GM12878 (cell line): ENCODE results near the gene ZNF423.

ENCODE experiments used
- CEBPB ChIP-seq, 2 experiments: fragments of 150-350 bp in 1 of 2; IDR thresholded peaks; 2 replicates each; pipeline ENCODE4 v1.6.1; 2012 to 2014; ENCODE audit warnings: low read depth in 2 of 2, low read length in 2 of 2, borderline replicate concordance in 1 of 2, inconsistent platforms in 1 of 2
- CTCF ChIP-seq, 3 experiments: IDR thresholded peaks in 2 of 3; conservative IDR thresholded peaks in 1 of 3; 2 replicates each; pipeline ENCODE4 v1.5.1; 2011; ENCODE audit warnings: low read depth in 3 of 3, low read length in 3 of 3, mild to moderate bottlenecking in 3 of 3, control low read depth in 2 of 3, moderate library complexity in 2 of 3, inconsistent platforms in 1 of 3, mixed read lengths in 1 of 3; ENCODE audit not compliant: control insufficient read depth in 2 of 3, insufficient read depth in 1 of 3; ENCODE audit errors: extremely low read depth in 1 of 3
- GATAD2B ChIP-seq: fragments of 450-650 bp; conservative IDR thresholded peaks from 2 replicates; pipeline ENCODE4 v1.6.1; 2017; ENCODE audit warnings: low read depth, mild to moderate bottlenecking, moderate library complexity
- HCFC1 ChIP-seq: fragments of 150-350 bp; IDR thresholded peaks from 2 replicates; pipeline ENCODE4 v1.6.1; 2014; ENCODE audit warnings: low read length
- NFYB ChIP-seq: IDR thresholded peaks from 2 replicates; pipeline ENCODE4 v1.6.1; 2011; ENCODE audit warnings: low read depth, mild to moderate bottlenecking, low read length, improper control_type of control experiment, moderate library complexity; ENCODE audit not compliant: insufficient read depth
- POLR2A ChIP-seq: IDR thresholded peaks from 2 replicates; pipeline ENCODE4 v1.6.1; 2011; ENCODE audit warnings: low read depth, mild to moderate bottlenecking, low read length
- SIN3A ChIP-seq: IDR thresholded peaks from 2 replicates; pipeline ENCODE4 v1.6.1; 2012; ENCODE audit warnings: low read depth, low read length, improper control_type of control experiment
- TAF1 ChIP-seq: IDR thresholded peaks from 2 replicates; pipeline ENCODE4 v1.6.1; 2011; ENCODE audit warnings: mild to moderate bottlenecking, low read depth, low read length, borderline replicate concordance
- ZNF207 ChIP-seq: fragments of 450-650 bp; IDR thresholded peaks from 2 replicates; pipeline ENCODE4 v1.6.1; 2014; ENCODE audit warnings: antibody characterized with exemption, mild to moderate bottlenecking, borderline replicate concordance
- TF ChIP-seq, protein P1 (sequence below): IDR thresholded peaks from 2 replicates; pipeline ENCODE4 v1.6.1; 2012; ENCODE audit warnings: low read depth, low read length, improper control_type of control experiment

- TF ChIP-seq GATAD2B (no peak), NFYB (no peak), CTCF (IDR thresholded peaks at IDR 0.05 in 2 of 3, conservative IDR thresholded peaks at IDR 0.05 in 1 of 3; ENCODE audit: control insufficient read depth in 2 of 3, extremely low read depth in 1 of 3, insufficient read depth in 1 of 3, low read depth in 3 of 3, low read length in 3 of 3) (no peak), POLR2A (no peak), CEBPB (IDR thresholded peaks at IDR 0.05; ENCODE audit: borderline replicate concordance in 1 of 2, low read depth in 2 of 2, low read length in 2 of 2) (no peak), SIN3A (no peak), ZNF207 (no peak), TAF1 (no peak), HCFC1 (no peak)
- TF ChIP-seq, protein P1, sequence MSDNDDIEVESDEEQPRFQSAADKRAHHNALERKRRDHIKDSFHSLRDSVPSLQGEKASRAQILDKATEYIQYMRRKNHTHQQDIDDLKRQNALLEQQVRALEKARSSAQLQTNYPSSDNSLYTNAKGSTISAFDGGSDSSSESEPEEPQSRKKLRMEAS: no peak
These were observed 322.5 kb downstream of the ZNF423 start for GRCh38 chr16:49533422-49533821.
